Measurements from ENCODE around the gene SUPT3H.

The SUPT3H gene

GRCh38 chr6:45112711-45113110 is 265.0 kb downstream of the SUPT3H start:
- DNase-seq (ENCODE audit: low spot score in 2 of 2), result no peak
- no peaks in the 10 kb centered on the region for H3K27me3 ChIP-seq (ENCODE audit: low read depth)
- no peaks in the 10 kb centered on the region for H3K9me3 ChIP-seq
- no peak overlapping the region for H3K4me3 ChIP-seq
- no peaks in the 10 kb centered on the region for H3K4me1 ChIP-seq
- no peaks in the 10 kb centered on the region for H3K36me3 ChIP-seq (replicated peaks)
- in situ Hi-C loops (cut with MboI; ENCODE audit: low sequenced_read_pairs), result no loop called here

- Histone ChIP-seq H3K4me3 (no peak overlapping the region), H3K9me3 (no peaks in the 10 kb centered on the region), H3K27me3 (ENCODE audit: low read depth) (no peaks in the 10 kb centered on the region), H3K4me1 (no peaks in the 10 kb centered on the region), H3K36me3 (replicated peaks) (no peaks in the 10 kb centered on the region)
- in situ Hi-C loops (cut with MboI; ENCODE audit: low sequenced_read_pairs), result no loop called here
- no peak for DNase-seq (ENCODE audit: low spot score in 2 of 2)
Observed at GRCh38 chr6:45109551-45109950, 268.2 kb downstream of the SUPT3H start.

GRCh38 chr6:45105170-45105820 is 272.4 kb downstream of the SUPT3H start:
- Histone ChIP-seq H3K4me1 (no peaks in the 10 kb centered on the region), H3K27me3 (ENCODE audit: low read depth) (no peaks in the 10 kb centered on the region), H3K36me3 (replicated peaks) (no peaks in the 10 kb centered on the region), H3K9me3 (no peaks in the 10 kb centered on the region), H3K4me3 (no peak overlapping the region)
- in situ Hi-C loops (cut with MboI; ENCODE audit: low sequenced_read_pairs), result no loop called here
- no peak for DNase-seq (ENCODE audit: low spot score in 2 of 2)

- Histone ChIP-seq H3K36me3 (replicated peaks) (no peaks in the 10 kb centered on the region), H3K9me3 (no peaks in the 10 kb centered on the region), H3K27me3 (ENCODE audit: low read depth) (no peaks in the 10 kb centered on the region), H3K4me3 (no peak overlapping the region), H3K4me1 (no peaks in the 10 kb centered on the region)
- no peak for DNase-seq (ENCODE audit: low spot score in 2 of 2)
- in situ Hi-C loops (cut with MboI; ENCODE audit: low sequenced_read_pairs), result no loop called here
Observed at GRCh38 chr6:45104429-45104828, 273.3 kb downstream of the SUPT3H start.

GRCh38 chr6:45098256-45098655 is 279.5 kb downstream of the SUPT3H start:
- in situ Hi-C loops (cut with MboI; ENCODE audit: low sequenced_read_pairs), result no loop called here
- Histone ChIP-seq H3K4me3 (no peak overlapping the region), H3K4me1 (no peaks in the 10 kb centered on the region), H3K27me3 (ENCODE audit: low read depth) (no peaks in the 10 kb centered on the region), H3K36me3 (replicated peaks) (no peaks in the 10 kb centered on the region), H3K9me3 (no peaks in the 10 kb centered on the region)
- DNase-seq (ENCODE audit: low spot score in 2 of 2), result no peak

GRCh38 chr6:45094831-45095230 is 282.9 kb downstream of the SUPT3H start:
- Histone ChIP-seq H3K36me3 (replicated peaks) (no peaks in the 10 kb centered on the region), H3K4me1 (no peaks in the 10 kb centered on the region), H3K9me3 (no peaks in the 10 kb centered on the region), H3K4me3 (no peak overlapping the region), H3K27me3 (ENCODE audit: low read depth) (no peaks in the 10 kb centered on the region)
- in situ Hi-C loops (cut with MboI; ENCODE audit: low sequenced_read_pairs), result no loop called here
- DNase-seq (ENCODE audit: low spot score in 2 of 2), result no peak

- Histone ChIP-seq H3K36me3 (replicated peaks) (no peaks in the 10 kb centered on the region), H3K4me1 (no peaks in the 10 kb centered on the region), H3K27me3 (ENCODE audit: low read depth) (no peaks in the 10 kb centered on the region), H3K4me3 (no peak overlapping the region), H3K9me3 (no peaks in the 10 kb centered on the region)
- no peak for DNase-seq (ENCODE audit: low spot score in 2 of 2)
- in situ Hi-C loops (cut with MboI; ENCODE audit: low sequenced_read_pairs), result no loop called here
Observed at GRCh38 chr6:45092135-45092534, 285.6 kb downstream of the SUPT3H start.

GRCh38 chr6:45086360-45087084 is 291.2 kb downstream of the SUPT3H start:
- Histone ChIP-seq H3K27me3 (ENCODE audit: low read depth) (no peaks in the 10 kb centered on the region), H3K9me3 (no peaks in the 10 kb centered on the region), H3K36me3 (replicated peaks) (no peaks in the 10 kb centered on the region), H3K4me1 (0 out of 2 replicates have a peak, but pooled peaks cover 3% of the 10 kb centered on the region), H3K4me3 (no peak overlapping the region)
- peak in 1 of 2 experiments; percentile 31 for DNase-seq (ENCODE audit: low spot score in 2 of 2)
- in situ Hi-C loops (cut with MboI; ENCODE audit: low sequenced_read_pairs), result no loop called here

- H3K4me3 ChIP-seq, result no peak overlapping the region
- H3K9me3 ChIP-seq, result no peaks in the 10 kb centered on the region
- no peaks in the 10 kb centered on the region for H3K27me3 ChIP-seq (ENCODE audit: low read depth)
- in situ Hi-C loops (cut with MboI; ENCODE audit: low sequenced_read_pairs), result no loop called here
- DNase-seq (ENCODE audit: low spot score in 2 of 2), result no peak
- H3K4me1 ChIP-seq, result 0 out of 2 replicates have a peak, but pooled peaks cover 3% of the 10 kb centered on the region
- H3K36me3 ChIP-seq (replicated peaks), result no peaks in the 10 kb centered on the region
Observed at GRCh38 chr6:45084257-45084656, 293.5 kb downstream of the SUPT3H start.

GRCh38 chr6:45082091-45082490 is 295.6 kb downstream of the SUPT3H start:
- DNase-seq (ENCODE audit: low spot score in 2 of 2), result no peak
- Histone ChIP-seq H3K4me3 (no peak overlapping the region), H3K9me3 (0 out of 2 replicates have a peak, but pooled peaks cover 2% of the 10 kb centered on the region), H3K27me3 (ENCODE audit: low read depth) (no peaks in the 10 kb centered on the region), H3K36me3 (replicated peaks) (no peaks in the 10 kb centered on the region), H3K4me1 (0 out of 2 replicates have a peak, but pooled peaks cover 3% of the 10 kb centered on the region)
- in situ Hi-C loops (cut with MboI; ENCODE audit: low sequenced_read_pairs), result no loop called here

GRCh38 chr6:45081634-45082033 is 296.1 kb downstream of the SUPT3H start:
- Histone ChIP-seq H3K4me3 (no peak overlapping the region), H3K4me1 (0 out of 2 replicates have a peak, but pooled peaks cover 2% of the 10 kb centered on the region), H3K9me3 (0 out of 2 replicates have a peak, but pooled peaks cover 2% of the 10 kb centered on the region), H3K36me3 (replicated peaks) (no peaks in the 10 kb centered on the region), H3K27me3 (ENCODE audit: low read depth) (no peaks in the 10 kb centered on the region)
- in situ Hi-C loops (cut with MboI; ENCODE audit: low sequenced_read_pairs), result no loop called here
- no peak for DNase-seq (ENCODE audit: low spot score in 2 of 2)

- Histone ChIP-seq H3K4me3 (no peak overlapping the region), H3K4me1 (no peaks in the 10 kb centered on the region), H3K36me3 (replicated peaks) (no peaks in the 10 kb centered on the region), H3K9me3 (0 out of 2 replicates have a peak, but pooled peaks cover 2% of the 10 kb centered on the region), H3K27me3 (ENCODE audit: low read depth) (no peaks in the 10 kb centered on the region)
- no peak for DNase-seq (ENCODE audit: low spot score in 2 of 2)
- in situ Hi-C loops (cut with MboI; ENCODE audit: low sequenced_read_pairs), result no loop called here
Observed at GRCh38 chr6:45078432-45078831, 299.3 kb downstream of the SUPT3H start.

- Histone ChIP-seq H3K9me3 (0 out of 2 replicates have a peak, but pooled peaks cover 2% of the 10 kb centered on the region), H3K36me3 (replicated peaks) (no peaks in the 10 kb centered on the region), H3K4me1 (no peaks in the 10 kb centered on the region), H3K27me3 (ENCODE audit: low read depth) (no peaks in the 10 kb centered on the region), H3K4me3 (no peak overlapping the region)
- in situ Hi-C loops (cut with MboI; ENCODE audit: low sequenced_read_pairs), result no loop called here
- DNase-seq (ENCODE audit: low spot score in 2 of 2), result no peak
Observed at GRCh38 chr6:45076217-45076930, 301.4 kb downstream of the SUPT3H start.

GRCh38 chr6:45075246-45075645 is 302.5 kb downstream of the SUPT3H start:
- Histone ChIP-seq H3K4me3 (no peak overlapping the region), H3K36me3 (replicated peaks) (no peaks in the 10 kb centered on the region), H3K4me1 (no peaks in the 10 kb centered on the region), H3K9me3 (0 out of 2 replicates have a peak, but pooled peaks cover 2% of the 10 kb centered on the region), H3K27me3 (ENCODE audit: low read depth) (no peaks in the 10 kb centered on the region)
- in situ Hi-C loops (cut with MboI; ENCODE audit: low sequenced_read_pairs), result no loop called here
- DNase-seq (ENCODE audit: low spot score in 2 of 2), result no peak
